Type B pancreatic cell (in vitro differentiated cells): ENCODE results near the gene KNSTRN. TPM values are rescaled to one million over a fixed set of nuclear protein-coding genes. Genes with fewer than 3 reads are reported as not detected.

Experiments used
- DNase-seq: peaks from one replicate; pipeline ENCODE4 v3.0.0; 2021; ENCODE audit warnings: mixed read lengths; ENCODE audit not compliant: unreplicated experiment; ENCODE audit errors: extremely low spot score
- H3K27ac Mint-ChIP-seq: 2 replicates; pipeline ENCODE4 v1.8.0; 2021; ENCODE audit warnings: mild to moderate bottlenecking, mixed read lengths
- H3K27me3 Mint-ChIP-seq: 2 replicates; pipeline ENCODE4 v1.8.0; 2021; ENCODE audit warnings: mixed read lengths
- H3K36me3 Mint-ChIP-seq: 2 replicates; pipeline ENCODE4 v1.8.0; 2021; ENCODE audit warnings: mixed read lengths
- H3K4me1 Mint-ChIP-seq: one replicate; pipeline ENCODE4 v1.8.0; 2021; ENCODE audit warnings: mixed read lengths; ENCODE audit not compliant: unreplicated experiment
- H3K4me3 Mint-ChIP-seq: 2 replicates; pipeline ENCODE4 v1.8.0; 2021; ENCODE audit warnings: mild to moderate bottlenecking, mixed read lengths
- H3K9me3 Mint-ChIP-seq: 2 replicates; pipeline ENCODE4 v1.8.0; 2021; ENCODE audit warnings: mixed read lengths
- CTCF ChIP-seq: fragments of 200-600 bp; sonication (generic); conservative IDR thresholded peaks from 2 replicates; pipeline ENCODE4 v1.5.0; 2021; ENCODE audit warnings: antibody characterized with exemption, mild to moderate bottlenecking
- total RNA-seq: library from RNA; stranded (reverse); gene quantifications from 2 replicates; pipeline ENCODE4 v1.2.1, GENCODE V29; 2021; ENCODE audit warnings: low replicate concordance

The KNSTRN gene
- total RNA-seq, 1 donor from 2014 or later: 52.2 TPM

- Mint-ChIP-seq H3K4me3 (no peak overlapping the region), H3K36me3 (no peaks in the 10 kb centered on the region), H3K9me3 (no peaks in the 10 kb centered on the region), H3K27ac (no peak overlapping the region), H3K27me3 (peaks cover 46% of the 10 kb centered on the region), H3K4me1 (no peaks in the 10 kb centered on the region)
- TF ChIP-seq CTCF: no peak
- DNase-seq: no peak
These were observed 13.0 kb upstream of the KNSTRN start for GRCh38 chr15:40369474-40369869.

GRCh38 chr15:40369971-40370370 is 12.6 kb upstream of the KNSTRN start:
- no peak for DNase-seq
- H3K27ac Mint-ChIP-seq: no peak overlapping the region
- no peak for TF ChIP-seq CTCF
- H3K9me3 Mint-ChIP-seq: no peaks in the 10 kb centered on the region
- H3K4me3 Mint-ChIP-seq: no peak overlapping the region
- no peaks in the 10 kb centered on the region for H3K36me3 Mint-ChIP-seq
- H3K27me3 Mint-ChIP-seq: peaks cover 43% of the 10 kb centered on the region
- no peaks in the 10 kb centered on the region for H3K4me1 Mint-ChIP-seq

- H3K27ac Mint-ChIP-seq: no peak overlapping the region
- no peak for TF ChIP-seq CTCF
- no peak for DNase-seq
- no peak overlapping the region for H3K4me3 Mint-ChIP-seq
- H3K4me1 Mint-ChIP-seq: no peaks in the 10 kb centered on the region
- H3K36me3 Mint-ChIP-seq: no peaks in the 10 kb centered on the region
- H3K9me3 Mint-ChIP-seq: no peaks in the 10 kb centered on the region
- H3K27me3 Mint-ChIP-seq: peaks cover 19% of the 10 kb centered on the region
These were observed 9.5 kb upstream of the KNSTRN start for GRCh38 chr15:40372981-40373380.

- Mint-ChIP-seq H3K27ac (no peak overlapping the region), H3K4me3 (no peak overlapping the region), H3K36me3 (no peaks in the 10 kb centered on the region), H3K27me3 (peaks cover 6% of the 10 kb centered on the region), H3K4me1 (peaks cover 2% of the 10 kb centered on the region), H3K9me3 (no peaks in the 10 kb centered on the region)
- DNase-seq: no peak
- no peak for TF ChIP-seq CTCF
These were observed 4.9 kb upstream of the KNSTRN start for GRCh38 chr15:40377606-40378005.

GRCh38 chr15:40379374-40379773 is 3.1 kb upstream of the KNSTRN start:
- Mint-ChIP-seq H3K27me3 (peaks cover 6% of the 10 kb centered on the region), H3K36me3 (no peaks in the 10 kb centered on the region), H3K4me3 (no peak overlapping the region), H3K27ac (no peak overlapping the region), H3K9me3 (no peaks in the 10 kb centered on the region), H3K4me1 (peaks cover 15% of the 10 kb centered on the region)
- no peak for TF ChIP-seq CTCF
- DNase-seq: no peak

GRCh38 chr15:40379853-40380252 is 2.7 kb upstream of the KNSTRN start:
- H3K27me3 Mint-ChIP-seq: peaks cover 6% of the 10 kb centered on the region
- no peaks in the 10 kb centered on the region for H3K9me3 Mint-ChIP-seq
- H3K4me1 Mint-ChIP-seq: peaks cover 19% of the 10 kb centered on the region
- TF ChIP-seq CTCF: no peak
- no peak overlapping the region for H3K27ac Mint-ChIP-seq
- H3K36me3 Mint-ChIP-seq: no peaks in the 10 kb centered on the region
- no peak overlapping the region for H3K4me3 Mint-ChIP-seq
- DNase-seq: no peak
